IPS DF 4.7 (cell line): ENCODE measurements around the gene FNDC11.

Experiments used
- DNase-seq: peaks from one replicate; pipeline ENCODE4 v3.0.0-alpha.2; 2013; ENCODE audit warnings: low spot score; ENCODE audit errors: extremely low read depth

FNDC11 gene

DNA sequence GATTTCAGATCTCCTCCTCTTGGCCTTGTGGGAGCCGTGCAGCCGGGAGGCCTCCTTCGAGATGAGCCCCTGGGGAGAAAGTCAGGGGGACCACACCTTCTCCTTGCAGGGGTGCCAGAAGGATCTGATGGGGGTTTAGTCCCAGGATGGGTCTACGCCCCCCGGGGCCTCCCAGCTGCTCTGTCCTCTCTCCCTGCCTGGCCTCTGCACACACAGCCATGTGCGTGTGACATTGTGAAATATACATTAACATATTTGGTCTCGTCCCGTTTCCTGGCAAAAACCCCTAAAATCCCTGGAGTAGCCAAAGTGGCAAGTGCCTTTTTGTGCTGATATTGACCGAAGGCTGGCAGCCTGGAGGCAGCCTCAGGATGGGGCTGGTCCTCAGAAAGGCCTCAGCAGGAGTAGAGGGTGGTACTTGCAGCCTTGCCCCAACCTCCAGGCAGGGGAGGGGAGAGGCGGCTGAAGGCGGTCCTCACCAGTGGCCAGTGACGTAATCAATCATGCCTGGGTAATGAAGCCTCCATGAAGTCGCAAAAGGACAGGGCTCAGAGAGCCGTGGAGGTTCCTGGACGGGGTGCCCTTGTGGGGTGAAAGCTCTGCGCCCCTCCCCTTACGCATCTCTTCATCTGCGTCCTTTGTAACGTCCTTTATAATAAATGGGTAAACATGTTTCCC is 25.2 kb downstream of the FNDC11 start:
- DNase-seq: no peak

DNA sequence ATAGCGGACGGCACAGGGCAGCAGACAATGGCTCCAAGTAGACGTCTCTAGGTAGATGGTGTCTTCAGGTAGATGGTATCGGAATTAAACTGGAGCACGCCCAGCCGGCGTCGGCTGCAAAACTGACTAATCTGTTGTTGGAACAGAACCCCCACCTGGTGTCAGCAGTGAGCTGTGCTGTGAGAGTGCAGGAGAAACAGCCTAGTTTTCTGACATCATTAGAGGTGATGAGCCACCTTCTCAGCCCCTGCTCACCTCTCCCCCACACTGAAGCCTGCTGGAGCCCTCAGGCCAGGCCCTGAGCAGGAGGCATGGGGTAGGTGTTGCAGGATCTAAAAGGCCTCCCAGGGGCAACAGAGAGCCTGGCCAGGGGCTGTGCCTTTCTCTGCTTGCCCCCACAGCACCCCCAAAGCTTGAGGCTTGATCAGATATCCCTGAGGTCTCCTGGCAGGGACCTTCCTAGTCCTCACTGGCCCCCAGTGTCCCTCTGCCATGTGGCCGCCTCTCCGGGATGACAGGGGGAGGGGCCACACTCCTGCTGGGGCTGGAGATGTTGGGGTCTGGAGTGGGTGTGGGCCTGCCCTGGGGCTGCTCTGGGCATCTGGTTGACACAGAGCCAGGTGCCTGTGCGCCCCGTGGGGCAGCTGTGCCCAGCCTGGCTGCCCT is 27.0 kb downstream of the FNDC11 start:
- peak; percentile 14 for DNase-seq

DNA sequence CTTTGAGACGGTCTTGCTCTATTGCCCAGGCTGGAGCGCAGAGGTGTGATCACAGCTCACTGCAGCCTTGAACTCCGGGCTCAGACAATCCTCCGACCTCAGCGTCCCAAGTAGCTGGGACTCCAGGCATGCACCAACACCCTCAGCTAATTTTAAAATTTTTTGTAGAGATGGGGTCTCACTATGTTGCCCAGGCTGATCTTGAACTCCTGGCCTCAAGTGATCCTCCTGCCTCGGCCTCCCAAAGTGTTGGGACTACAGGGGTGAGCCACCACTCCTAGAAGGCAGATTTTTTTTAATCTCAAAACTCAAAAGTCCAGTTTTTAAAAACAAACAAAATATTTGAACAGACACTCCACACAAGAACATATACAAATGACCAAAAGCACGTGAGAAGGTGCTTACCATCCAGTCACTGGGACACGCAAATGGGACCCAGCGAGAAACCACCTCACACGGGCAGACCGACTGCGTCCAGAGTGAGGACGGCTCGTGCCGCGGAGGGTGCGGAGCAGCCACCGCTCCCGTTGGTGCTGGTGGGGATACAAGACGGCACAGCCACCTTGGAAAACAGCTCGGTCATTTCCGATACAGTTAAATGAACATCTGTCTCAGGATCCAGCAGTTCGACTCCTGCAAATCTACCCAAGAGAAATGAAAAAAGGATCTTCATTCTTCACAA is 28.6 kb downstream of the FNDC11 start:
- DNase-seq: no peak

DNA sequence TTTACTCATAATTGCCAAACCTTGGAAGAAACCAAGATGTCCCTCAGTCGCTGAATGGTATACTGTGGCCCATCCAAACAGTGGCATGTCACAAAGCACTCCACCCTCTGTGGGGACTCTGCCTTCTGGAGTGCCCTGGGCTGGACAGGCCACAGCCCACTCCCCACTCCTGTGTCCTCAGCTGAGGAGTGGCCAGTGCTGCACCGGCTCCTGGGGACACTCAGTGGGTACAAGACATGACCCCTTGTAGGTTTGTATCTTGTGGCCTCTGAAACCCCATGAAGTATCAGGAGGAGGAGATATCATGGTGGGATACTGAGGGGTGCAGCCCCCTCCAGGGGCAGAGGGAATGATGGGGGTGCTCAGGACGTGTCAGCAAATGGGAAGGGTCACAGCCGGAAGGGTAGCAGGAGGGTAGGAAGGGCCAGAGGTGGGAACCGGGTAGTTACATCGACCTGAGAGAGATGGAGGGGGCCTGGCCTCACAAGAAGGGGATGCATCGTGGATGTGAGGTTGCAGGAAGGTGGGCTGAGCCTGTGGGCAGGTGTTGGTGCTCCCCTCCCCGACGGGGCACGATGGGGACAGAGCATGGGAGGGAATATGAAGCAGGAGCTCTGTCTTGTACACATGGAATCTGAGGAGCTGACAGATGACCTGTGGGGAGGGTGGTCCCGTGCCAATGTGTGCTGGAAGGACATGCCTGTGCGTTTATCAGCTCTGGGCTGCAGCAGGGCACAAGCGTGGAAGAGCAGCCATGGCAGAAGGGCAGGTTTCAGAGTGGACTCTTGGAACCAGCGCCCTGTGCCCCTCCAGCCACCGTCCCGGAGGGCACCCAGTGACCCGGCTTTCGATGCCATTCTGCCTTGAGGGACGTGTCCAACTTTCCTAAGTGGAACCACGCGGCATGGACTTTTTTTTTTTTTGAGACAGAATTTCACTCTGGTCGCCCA is 31.9 kb downstream of the FNDC11 start:
- DNase-seq: no peak

DNA sequence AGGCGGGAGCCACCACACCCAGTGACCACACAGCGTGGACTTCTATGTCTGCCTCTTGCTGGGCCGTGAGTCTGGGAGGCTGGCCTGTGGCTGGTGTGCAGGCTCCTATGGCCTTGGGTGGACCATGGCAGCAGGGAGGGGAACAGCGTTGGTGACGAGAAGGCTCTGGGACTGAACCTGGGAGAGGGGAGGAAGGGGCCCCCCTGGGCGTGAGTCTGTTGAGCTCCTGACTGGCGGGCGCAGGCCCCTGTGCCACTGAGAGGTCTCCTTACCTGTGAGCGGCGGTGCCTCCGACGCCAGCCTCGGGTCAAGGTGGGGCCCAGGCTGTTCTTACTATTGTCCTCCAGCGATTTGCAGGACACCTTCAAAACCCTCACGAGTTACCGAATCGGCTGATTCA is 32.8 kb downstream of the FNDC11 start:
- DNase-seq: no peak

DNA sequence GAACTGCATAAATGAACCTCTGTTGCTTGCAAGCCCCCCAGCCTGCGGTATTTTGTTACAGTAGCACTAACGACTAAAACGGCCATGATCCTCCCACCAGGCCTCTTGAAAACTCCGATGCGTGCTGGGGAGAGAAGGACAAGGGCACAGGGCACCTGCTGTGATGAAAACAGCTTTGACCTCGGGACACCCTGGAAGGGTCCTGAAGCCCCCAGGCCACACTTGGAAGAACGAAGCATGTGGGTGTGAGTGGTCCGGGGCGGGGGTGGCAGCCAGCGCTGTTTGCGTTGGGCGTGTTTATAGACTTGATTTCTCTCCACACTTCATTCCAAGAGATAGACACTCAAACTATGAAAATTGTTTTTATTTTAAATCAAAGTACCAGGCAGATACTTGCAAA is 33.3 kb downstream of the FNDC11 start:
- DNase-seq: no peak

DNA sequence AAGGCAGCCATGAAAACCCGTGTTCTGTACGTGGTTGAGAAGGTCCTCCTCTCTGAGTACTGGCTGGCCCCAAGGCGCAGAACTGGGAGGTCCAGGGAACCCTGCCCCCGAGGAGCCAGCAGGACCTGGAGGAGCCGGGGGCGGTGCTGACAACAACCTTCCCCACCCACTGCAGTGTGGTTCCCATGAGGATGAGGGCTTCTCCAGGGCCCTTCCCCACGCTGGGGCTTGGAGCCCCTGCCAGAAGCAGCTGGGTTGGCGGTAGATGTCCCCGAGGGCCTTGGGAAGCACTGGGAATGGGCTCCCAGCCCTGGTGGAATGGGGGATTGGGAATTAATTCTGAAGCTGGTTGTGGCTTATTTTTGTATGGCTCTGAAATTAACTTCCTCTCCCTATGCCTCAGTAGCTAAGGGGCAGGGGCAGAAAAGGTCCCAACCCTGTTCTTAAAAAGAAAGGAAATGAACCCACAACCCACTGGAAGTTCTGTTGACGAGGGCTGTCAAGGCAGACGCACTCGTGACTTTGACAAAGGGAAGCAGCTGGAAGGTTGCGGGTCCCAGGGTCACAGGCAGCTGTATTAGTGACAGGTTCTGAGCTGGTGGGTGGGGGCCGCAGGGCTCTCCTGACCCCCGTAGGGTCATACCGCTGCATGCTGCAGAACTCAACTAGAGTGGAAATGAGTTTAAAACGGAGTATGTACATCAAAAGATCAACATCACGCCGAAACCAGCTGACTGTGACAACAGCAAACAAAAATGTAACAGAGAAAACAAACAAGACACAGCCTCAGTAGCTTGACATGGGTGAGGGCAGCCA is 34.0 kb downstream of the FNDC11 start:
- no peak for DNase-seq

DNA sequence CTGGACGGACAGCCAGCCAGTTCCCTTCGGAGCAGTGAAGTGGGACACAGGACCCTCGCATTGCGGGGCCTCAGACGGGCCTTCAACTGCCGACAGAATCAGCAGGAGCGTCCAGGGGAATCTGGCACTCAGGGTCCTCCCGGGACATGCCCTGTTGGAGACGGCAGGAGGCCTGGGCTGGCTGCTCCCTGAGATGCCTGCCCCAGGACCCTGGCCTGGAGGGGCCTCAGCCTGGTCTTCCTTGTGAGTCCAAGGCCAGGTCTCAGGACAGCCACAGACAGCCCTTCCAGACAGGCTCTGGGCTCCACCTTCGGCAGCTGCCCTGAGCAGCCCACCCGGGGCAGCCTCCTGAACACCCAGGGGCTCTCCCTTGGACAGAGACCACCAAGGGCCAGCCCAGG is 34.7 kb downstream of the FNDC11 start:
- DNase-seq: no peak

DNA sequence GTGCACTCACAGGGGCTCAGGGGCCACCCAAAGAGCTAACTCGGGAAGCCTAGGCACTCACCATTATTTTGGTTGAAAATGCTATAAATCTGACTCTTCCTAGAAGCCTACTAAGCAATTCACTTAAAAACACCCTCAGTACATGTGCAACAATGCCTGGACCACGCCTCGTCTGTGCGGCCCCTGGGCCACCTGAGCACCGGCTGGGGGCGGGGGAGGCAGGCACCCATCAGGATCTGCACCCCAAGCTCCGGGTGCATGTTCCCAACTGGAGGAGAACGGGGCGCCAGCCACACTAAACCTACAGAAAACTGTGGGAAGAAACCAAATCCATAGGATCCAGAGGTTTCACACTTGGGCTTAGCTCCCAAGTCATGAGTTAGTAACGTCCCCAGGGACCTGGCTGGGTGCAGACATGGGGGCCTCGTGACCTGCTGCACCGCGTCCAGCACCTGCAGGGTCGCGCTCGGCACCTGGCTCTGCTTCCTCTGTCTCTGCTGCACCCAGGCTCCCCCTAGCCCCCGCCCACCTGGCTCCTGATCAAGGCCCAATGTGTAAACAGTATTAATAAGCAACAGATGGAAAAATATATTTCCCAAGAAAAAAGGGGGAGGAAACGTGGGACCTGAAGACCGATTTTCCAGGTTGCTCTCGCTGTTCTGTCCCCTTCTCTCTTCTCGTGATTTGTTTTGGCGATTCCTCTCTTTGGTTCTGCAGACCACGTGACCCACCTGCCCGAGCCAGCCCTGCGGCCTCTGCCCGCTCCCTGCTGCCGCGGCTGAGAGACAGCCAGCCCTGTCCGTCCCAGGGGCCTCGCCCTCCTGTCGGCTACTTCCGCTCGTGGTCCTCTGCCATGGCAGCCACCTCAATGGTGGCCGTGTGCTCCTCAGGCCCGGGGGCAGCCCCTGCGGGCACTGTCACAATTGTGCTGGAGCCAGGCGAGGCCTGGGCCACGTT is 35.6 kb downstream of the FNDC11 start:
- DNase-seq: no peak

DNA sequence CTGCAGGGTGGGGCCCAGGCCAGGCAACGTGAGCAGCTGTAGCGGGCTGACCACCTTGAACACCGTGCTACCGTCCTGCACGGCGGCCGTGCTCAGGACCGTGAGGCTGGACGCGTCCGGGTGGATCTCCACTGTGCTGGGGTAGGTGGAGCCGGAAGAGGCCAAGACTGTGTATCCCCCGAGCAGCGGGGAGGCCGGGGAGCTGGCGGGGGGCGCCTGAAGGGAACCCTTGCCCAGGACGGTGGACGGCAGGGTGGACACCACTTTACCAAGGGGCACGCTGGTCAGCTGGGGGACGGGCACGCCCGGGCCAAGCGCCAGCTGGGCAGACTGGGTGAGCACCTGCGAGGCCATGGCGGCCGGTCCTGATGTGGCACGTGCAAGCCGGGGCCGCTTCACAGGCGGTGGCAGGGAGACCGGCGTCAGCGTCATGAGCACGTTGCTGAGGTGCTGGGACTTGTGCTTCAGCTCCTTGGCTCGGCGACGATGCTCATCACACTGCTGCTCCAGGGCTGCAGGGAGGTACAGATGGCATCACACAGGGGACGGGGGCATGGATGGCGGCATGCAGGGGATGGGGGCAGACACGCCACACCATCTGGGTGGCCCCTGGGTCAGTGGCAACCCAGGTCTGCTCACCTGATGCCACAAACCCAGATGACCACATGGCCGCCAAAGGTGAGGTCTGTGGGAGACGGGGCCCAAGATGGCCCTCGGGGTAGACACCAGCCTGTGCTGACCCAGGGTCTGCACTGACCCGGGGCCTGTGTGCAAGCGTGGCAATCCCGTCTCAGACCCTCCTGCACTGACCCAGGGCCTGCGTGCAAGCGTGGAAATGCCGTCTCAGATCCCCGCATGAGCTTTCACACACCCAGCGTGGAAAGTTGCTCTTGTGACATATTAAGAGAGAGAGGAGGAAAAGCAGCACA is 36.5 kb downstream of the FNDC11 start:
- DNase-seq: no peak

DNA sequence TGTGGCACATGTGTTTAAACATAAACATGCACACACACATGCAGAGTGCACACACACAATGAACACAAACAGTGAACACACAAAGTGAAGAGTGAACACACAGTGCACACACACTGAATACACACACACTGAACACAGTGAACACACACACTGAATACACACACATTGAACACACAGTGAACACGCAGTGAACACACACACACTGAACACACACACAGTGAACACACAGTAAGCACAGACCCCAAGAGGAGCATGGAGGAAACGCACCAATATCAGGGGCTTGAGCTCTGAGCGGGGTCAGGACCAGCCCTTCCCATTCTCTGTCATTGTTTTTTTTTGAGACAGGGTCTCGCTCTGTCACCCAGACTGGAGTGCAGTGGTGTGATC is 37.2 kb downstream of the FNDC11 start:
- no peak for DNase-seq

DNA sequence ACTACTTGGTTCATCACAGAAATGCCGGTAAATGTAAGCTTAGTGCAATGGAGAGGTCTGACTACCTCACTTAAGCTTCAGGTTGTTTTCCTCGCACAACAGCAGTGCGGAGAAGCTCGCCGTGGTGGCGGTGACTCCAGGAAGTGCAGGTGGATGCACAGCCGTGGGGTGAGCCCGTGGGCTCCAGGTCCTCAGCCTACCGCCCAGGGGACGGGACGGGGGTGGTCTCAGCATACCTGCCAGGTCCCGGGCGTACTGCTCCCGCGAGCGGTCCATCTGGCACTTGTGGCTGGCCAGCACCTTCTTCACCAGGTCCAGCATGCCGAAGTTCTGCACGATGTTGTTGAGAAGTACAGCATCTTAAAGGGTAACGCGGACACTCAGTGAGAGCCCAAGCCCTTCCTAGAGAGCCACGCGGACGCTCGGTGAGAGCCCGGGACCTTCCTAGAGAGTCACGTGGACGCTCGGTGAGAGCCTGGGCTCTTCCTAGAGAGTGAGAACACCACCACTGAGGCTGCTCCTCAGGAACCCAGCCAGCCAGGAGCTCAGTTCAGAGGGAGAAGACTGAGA is 37.9 kb downstream of the FNDC11 start:
- DNase-seq: no peak

DNA sequence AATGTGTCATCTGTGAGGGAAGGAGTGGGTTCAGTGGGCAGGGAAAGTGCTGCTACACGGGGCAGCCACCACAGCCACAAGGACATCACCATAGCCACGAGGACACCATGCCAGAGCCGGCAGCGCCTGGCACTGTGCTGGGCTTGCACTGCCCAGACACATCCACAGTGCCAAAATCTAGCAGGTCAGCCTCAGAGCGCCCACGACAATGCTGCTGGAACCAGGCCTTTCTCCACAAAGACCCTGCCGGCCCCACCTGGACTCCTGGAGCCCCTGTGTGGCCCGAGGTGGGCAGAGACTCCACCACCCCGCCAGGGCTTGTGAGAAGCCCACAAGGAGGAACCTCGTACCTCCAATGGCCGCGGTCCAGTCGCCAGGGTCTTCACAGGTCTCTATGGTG is 38.7 kb downstream of the FNDC11 start:
- DNase-seq: no peak

DNA sequence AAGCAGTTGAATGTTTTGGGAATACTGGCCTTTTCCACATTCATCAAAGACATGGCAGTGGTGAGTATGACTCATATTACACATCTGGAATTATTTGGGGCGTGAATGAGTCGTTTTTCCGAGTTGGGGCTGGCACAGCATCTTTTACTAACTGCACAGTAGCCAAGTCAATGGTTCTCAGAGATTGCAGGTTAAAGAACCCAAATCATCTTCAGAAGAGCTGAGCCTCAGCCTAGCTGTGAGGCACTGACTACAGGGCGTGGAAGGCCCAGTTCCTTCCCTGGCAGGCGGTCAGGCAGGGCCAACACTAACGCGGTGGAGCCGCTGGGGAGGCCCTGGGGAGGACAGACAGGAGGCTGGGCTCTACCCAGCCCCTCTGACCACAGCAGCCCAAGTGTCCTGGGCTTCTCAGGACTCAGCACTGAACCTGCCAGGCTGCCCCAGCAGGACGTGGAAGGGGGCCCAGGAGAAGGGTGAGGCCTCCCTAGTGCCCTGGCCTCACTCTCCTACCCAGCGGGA is 40.1 kb downstream of the FNDC11 start:
- DNase-seq: no peak

DNA sequence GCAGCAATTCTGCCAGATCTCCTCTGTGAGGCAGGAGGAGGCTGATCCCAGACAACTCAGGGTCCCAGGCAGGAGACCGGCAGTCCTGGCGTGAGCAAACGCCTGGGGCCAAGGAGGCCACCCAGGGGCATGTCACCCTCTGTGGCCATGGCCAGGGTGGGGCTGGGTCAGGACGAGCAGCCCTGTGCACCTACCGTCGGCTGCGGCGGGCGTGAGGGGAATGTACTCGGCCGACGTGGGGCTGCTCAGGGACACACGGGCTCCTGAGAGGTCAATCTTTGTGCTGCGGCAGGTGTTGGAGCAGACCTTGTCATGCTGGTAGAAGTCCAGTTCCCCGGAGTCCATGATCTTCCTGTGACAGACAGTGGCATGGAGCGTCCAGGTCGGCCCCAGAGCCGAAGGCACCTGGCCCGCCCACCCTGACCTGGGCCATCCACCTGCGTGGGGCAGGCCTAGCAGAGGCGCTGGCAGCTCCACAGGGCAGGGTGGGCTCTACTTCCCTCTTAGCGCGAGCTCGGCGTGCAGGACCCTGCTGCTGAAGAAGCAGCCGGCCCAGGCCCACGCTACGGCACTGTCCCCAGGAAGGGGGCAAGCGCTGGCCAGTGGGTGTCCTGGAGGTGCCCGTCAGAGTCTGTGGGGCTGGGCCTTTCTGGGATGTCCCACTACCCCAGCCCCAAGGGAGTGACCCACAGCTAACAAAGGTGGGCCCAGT is 41.6 kb downstream of the FNDC11 start:
- no peak for DNase-seq

DNA sequence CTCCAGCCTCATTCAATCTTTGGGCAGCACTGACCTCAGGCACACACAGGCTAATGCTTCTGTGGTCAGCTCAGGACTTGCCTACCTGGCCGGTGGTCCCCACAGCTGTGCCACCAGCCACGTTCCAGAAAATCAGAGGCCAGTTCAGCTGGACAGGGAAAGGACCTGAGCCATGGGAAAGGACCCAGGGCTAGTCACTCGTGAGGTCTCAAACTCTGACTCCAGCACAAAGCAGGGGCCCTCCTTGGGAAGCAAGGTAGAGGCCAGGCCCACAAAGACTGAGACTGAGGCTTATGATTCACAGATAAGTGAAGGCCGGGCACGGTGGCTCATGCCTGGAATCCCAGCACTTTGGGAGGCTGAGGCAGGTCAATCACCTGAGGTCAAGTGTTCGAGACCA is 42.5 kb downstream of the FNDC11 start:
- DNase-seq: no peak
